Measurements from ENCODE around the gene EMC9.

DNA sequence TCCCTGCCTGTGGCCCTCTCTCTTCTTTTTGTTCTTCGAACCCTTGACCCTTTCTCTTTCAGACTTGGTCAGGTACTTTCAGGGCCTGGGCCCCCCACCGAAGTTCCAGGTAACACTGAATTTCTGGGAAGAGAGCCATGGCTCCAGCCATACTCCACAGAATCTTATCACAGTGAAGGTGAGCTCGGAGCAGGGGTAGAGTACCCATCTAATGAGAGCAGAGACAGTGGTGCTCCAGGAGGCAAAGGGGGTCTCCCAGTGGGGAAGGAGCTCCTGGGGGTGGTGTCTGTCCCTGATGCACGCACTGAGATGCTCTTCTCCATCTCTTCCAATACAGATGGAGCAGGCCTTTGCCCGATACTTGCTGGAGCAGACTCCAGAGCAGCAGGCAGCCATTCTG is 24.4 kb upstream of the EMC9 start:
- TF ChIP-seq EP300 (IDR thresholded peaks at IDR 0.05) (no peak), POLR2A (IDR thresholded peaks at IDR 0.05) (no peak), POLR2AphosphoS5 (IDR thresholded peaks at IDR 0.05) (no peak)
- TF ChIP-seq, protein P1, sequence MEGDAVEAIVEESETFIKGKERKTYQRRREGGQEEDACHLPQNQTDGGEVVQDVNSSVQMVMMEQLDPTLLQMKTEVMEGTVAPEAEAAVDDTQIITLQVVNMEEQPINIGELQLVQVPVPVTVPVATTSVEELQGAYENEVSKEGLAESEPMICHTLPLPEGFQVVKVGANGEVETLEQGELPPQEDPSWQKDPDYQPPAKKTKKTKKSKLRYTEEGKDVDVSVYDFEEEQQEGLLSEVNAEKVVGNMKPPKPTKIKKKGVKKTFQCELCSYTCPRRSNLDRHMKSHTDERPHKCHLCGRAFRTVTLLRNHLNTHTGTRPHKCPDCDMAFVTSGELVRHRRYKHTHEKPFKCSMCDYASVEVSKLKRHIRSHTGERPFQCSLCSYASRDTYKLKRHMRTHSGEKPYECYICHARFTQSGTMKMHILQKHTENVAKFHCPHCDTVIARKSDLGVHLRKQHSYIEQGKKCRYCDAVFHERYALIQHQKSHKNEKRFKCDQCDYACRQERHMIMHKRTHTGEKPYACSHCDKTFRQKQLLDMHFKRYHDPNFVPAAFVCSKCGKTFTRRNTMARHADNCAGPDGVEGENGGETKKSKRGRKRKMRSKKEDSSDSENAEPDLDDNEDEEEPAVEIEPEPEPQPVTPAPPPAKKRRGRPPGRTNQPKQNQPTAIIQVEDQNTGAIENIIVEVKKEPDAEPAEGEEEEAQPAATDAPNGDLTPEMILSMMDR (IDR thresholded peaks at IDR 0.05) = no peak

All from upper lobe of left lung (tissue), 4 donors.